ENCODE measurements around the gene CHST15. TPM values are rescaled to one million over a fixed set of nuclear protein-coding genes. Genes with fewer than 3 reads are reported as not detected.
A peak's percentile ranks its signal among the peaks of the same experiment; 100 is the strongest.

Gene CHST15
- total RNA-seq, result 10 to 100 TPM; 29.9 to 57.9 (median 43.8) TPM
- 1 to 10 TPM; 2.4 to 8.7 (median 3.5) TPM for polyA plus RNA-seq

GRCh38 chr10:124092860-124093773 lies at the start of gene CHST15:
CHST15 (minus strand) TSS chr10:124093598; CDS start chr10:124046212, 47,386 bp downstream.
- H3K4me1 ChIP-seq, result peaks cover 0 to 60% (median 54%) of the 10 kb centered on the region in 4 donors
- H3K9me3 ChIP-seq, result no peaks in the 10 kb centered on the region
- 1% methylated on average over 106 of the region's 106 CpGs for WGBS, 2 donors
- TF ChIP-seq POLR2A (IDR thresholded peaks at IDR 0.05) (peak; percentile 47 to 76), EP300 (IDR thresholded peaks at IDR 0.05) (no peak), CTCF (IDR thresholded peaks at IDR 0.05) (peak in 1 of 4 experiments; percentile 22), POLR2AphosphoS5 (IDR thresholded peaks at IDR 0.05) (peak; percentile 86 to 93 (median 90))
- H3K4me3 ChIP-seq, result peak within 1 kb of the TSS; percentile 59 to 73 (median 66)
- DNase-seq, result peak; percentile 89
- intact Hi-C loops (cut with DNase I), result loop anchor here (2.0 to 5.0 kb wide), 3 partner anchors 84 to 296 kb away; no protein-coding TSS in a partner anchor
- no peaks in the 10 kb centered on the region for H3K36me3 ChIP-seq
- peak within 1 kb of the TSS; percentile 90 to 93 (median 91) for H3K27ac ChIP-seq
- no peaks in the 10 kb centered on the region for H3K27me3 ChIP-seq

GRCh38 chr10:124142960-124143359 lies 49.6 kb upstream of the CHST15 start:
- 68 to 88% methylated on average over 6 of the region's 6 CpGs for WGBS, 2 donors
- intact Hi-C loops (cut with DNase I), result no loop called here
- no peaks in the 10 kb centered on the region for H3K27me3 ChIP-seq

GRCh38 chr10:124142006-124142739 lies 48.8 kb upstream of the CHST15 start:
- Histone ChIP-seq H3K4me1 (no peaks in the 10 kb centered on the region), H3K9me3 (peaks cover 0 to 5% (median 0%) of the 10 kb centered on the region in 4 donors), H3K36me3 (no peaks in the 10 kb centered on the region), H3K27me3 (no peaks in the 10 kb centered on the region), H3K27ac (no peak overlapping the region), H3K4me3 (no peak overlapping the region)
- 58 to 75% methylated on average over 7 of the region's 7 CpGs for WGBS, 2 donors
- TF ChIP-seq CTCF (IDR thresholded peaks at IDR 0.05) (no peak), POLR2A (IDR thresholded peaks at IDR 0.05) (no peak), POLR2AphosphoS5 (IDR thresholded peaks at IDR 0.05) (no peak), EP300 (IDR thresholded peaks at IDR 0.05) (no peak)
- DNase-seq, result peak; percentile 27
- intact Hi-C loops (cut with DNase I), result no loop called here

More at GRCh38 chr10:124142960-124143359, 49.6 kb upstream of the CHST15 start:
- DNase-seq, result peak; percentile 47
- TF ChIP-seq CTCF (IDR thresholded peaks at IDR 0.05), result no peak
- TF ChIP-seq POLR2A (IDR thresholded peaks at IDR 0.05), result no peak
- TF ChIP-seq EP300 (IDR thresholded peaks at IDR 0.05), result no peak
- Histone ChIP-seq H3K36me3 (no peaks in the 10 kb centered on the region), H3K4me1 (no peaks in the 10 kb centered on the region), H3K9me3 (peaks cover 0 to 5% (median 0%) of the 10 kb centered on the region in 4 donors), H3K4me3 (no peak overlapping the region), H3K27ac (no peak overlapping the region)

GRCh38 chr10:124138883-124139348 lies 45.5 kb upstream of the CHST15 start:
- peak overlapping the region in 1 of 4 donors; percentile 63 for H3K27ac ChIP-seq
- H3K4me1 ChIP-seq, result no peaks in the 10 kb centered on the region
- H3K4me3 ChIP-seq, result no peak overlapping the region
- 82 to 91% methylated on average over 6 of the region's 6 CpGs for WGBS, 2 donors
- H3K27me3 ChIP-seq, result no peaks in the 10 kb centered on the region
- intact Hi-C loops (cut with DNase I), result no loop called here
- no peaks in the 10 kb centered on the region for H3K36me3 ChIP-seq
- peaks cover 0 to 5% (median 0%) of the 10 kb centered on the region in 4 donors for H3K9me3 ChIP-seq
- DNase-seq, result peak; percentile 18
- TF ChIP-seq EP300 (IDR thresholded peaks at IDR 0.05), result no peak

Measured in sigmoid colon (tissue), 7 donors.